ENCODE measurements around the gene CNTNAP5. TPM values are rescaled to one million over a fixed set of nuclear protein-coding genes. Genes with fewer than 3 reads are reported as not detected.

Gene CNTNAP5
- total and polyA plus RNA-seq, 12 donors: 0.04 TPM; not detected in 11

- H3K36me3 ChIP-seq: no peaks in the 10 kb centered on the region
- intact Hi-C loops (cut with DNase I): no loop called here
- WGBS, 2 donors: 55 to 61% methylated on average over 3 of the region's 3 CpGs
Measured at GRCh38 chr2:124838406-124838805, 813.3 kb downstream of the CNTNAP5 start.

DNA sequence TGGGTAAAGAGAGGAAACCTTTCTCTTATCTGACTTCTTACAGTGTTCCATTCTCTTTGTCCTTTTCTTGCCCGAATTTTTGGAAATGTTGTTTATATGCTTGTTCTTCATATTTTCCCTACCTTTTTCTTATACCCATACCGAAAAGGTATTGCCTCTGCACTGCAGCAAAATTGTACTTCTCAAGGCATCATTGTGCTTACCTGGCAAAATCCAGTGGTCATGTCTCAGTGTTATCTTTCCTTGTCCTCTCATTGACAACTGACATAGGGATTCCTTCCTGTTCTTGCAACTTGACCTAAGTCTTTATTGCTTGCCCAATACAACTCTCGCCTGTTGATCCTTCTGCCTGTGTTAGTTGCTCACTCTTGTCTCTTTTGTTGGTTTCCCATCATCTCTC is 842.2 kb downstream of the CNTNAP5 start:
- TF ChIP-seq, protein P1, sequence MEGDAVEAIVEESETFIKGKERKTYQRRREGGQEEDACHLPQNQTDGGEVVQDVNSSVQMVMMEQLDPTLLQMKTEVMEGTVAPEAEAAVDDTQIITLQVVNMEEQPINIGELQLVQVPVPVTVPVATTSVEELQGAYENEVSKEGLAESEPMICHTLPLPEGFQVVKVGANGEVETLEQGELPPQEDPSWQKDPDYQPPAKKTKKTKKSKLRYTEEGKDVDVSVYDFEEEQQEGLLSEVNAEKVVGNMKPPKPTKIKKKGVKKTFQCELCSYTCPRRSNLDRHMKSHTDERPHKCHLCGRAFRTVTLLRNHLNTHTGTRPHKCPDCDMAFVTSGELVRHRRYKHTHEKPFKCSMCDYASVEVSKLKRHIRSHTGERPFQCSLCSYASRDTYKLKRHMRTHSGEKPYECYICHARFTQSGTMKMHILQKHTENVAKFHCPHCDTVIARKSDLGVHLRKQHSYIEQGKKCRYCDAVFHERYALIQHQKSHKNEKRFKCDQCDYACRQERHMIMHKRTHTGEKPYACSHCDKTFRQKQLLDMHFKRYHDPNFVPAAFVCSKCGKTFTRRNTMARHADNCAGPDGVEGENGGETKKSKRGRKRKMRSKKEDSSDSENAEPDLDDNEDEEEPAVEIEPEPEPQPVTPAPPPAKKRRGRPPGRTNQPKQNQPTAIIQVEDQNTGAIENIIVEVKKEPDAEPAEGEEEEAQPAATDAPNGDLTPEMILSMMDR (IDR thresholded peaks at IDR 0.05): no peak
- no peak overlapping the region for H3K4me3 ChIP-seq
- no peaks in the 10 kb centered on the region for H3K4me1 ChIP-seq
- DNase-seq: no peak
- intact Hi-C loops (cut with DNase I): no loop called here
- no peak for ATAC-seq
- H3K36me3 ChIP-seq: no peaks in the 10 kb centered on the region
- 84 to 92% methylated on average over 3 of the region's 3 CpGs for WGBS, 2 donors
- H3K9me3 ChIP-seq: no peaks in the 10 kb centered on the region
- no peak overlapping the region for H3K27ac ChIP-seq
- no peaks in the 10 kb centered on the region for H3K27me3 ChIP-seq

More at GRCh38 chr2:124838406-124838805, 813.3 kb downstream of the CNTNAP5 start:
- no peaks in the 10 kb centered on the region for H3K27me3 ChIP-seq
- DNase-seq (no peak), ATAC-seq (no peak)
- no peak overlapping the region for H3K27ac ChIP-seq
- no peaks in the 10 kb centered on the region for H3K9me3 ChIP-seq
- no peak overlapping the region for H3K4me3 ChIP-seq
- TF ChIP-seq, protein P1 (IDR thresholded peaks at IDR 0.05): no peak
- no peaks in the 10 kb centered on the region for H3K4me1 ChIP-seq

DNA sequence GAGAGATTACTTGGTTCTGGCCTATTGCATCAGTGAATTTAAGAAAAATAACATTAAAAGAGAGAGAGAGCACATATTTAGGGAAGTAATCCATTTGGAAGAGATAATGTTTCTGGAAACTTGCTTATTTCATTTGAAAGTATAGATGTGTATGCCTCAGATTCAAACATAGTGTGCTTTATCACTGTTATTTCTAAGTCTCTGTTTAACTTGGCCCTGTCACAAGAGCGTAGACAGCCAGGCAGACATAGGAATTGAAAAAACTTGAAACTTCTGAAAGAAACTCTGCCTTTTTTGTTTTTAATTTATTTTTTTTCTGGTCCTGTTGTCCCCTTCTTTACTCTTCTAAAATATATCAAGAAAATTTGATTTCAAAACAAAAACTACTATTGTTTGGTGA is 849.1 kb downstream of the CNTNAP5 start:
- 57 to 60% methylated on average over 1 of the region's 1 CpG for WGBS, 2 donors
- no peak overlapping the region for H3K4me3 ChIP-seq
- H3K27me3 ChIP-seq: no peaks in the 10 kb centered on the region

GRCh38 chr2:124874676-124875075 is 849.6 kb downstream of the CNTNAP5 start:
- H3K4me3 ChIP-seq: no peak overlapping the region
- TF ChIP-seq, protein P1 (IDR thresholded peaks at IDR 0.05): no peak
- H3K36me3 ChIP-seq: no peaks in the 10 kb centered on the region
- no peak for ATAC-seq
- H3K27ac ChIP-seq: no peak overlapping the region
- H3K9me3 ChIP-seq: no peaks in the 10 kb centered on the region
- no peaks in the 10 kb centered on the region for H3K4me1 ChIP-seq
- H3K27me3 ChIP-seq: no peaks in the 10 kb centered on the region
- no peak for DNase-seq
- intact Hi-C loops (cut with DNase I): no loop called here
- 11 to 19% methylated on average over 1 of the region's 1 CpG for WGBS, 2 donors

More for the DNA sequence above, 849.1 kb downstream of the CNTNAP5 start:
- TF ChIP-seq, protein P1 (IDR thresholded peaks at IDR 0.05): no peak
- H3K4me1 ChIP-seq: no peaks in the 10 kb centered on the region
- no peaks in the 10 kb centered on the region for H3K9me3 ChIP-seq
- H3K36me3 ChIP-seq: no peaks in the 10 kb centered on the region
- no peak for DNase-seq
- ATAC-seq: no peak
- intact Hi-C loops (cut with DNase I): no loop called here
- no peak overlapping the region for H3K27ac ChIP-seq

Measured in heart right ventricle (tissue), 16 donors.